ENCODE measurements around the gene SVIL. TPM values are rescaled to one million over a fixed set of nuclear protein-coding genes. Genes with fewer than 3 reads are reported as not detected.
"Not testable (repeated sequence)": the region's sequence is repeated elsewhere in the genome, so short reads cannot be mapped to it uniquely, and the experiment has no call there.

SVIL gene
- total RNA-seq, 1 experiment from 2014 or later, result 166 TPM

GRCh38 chr10:29461042-29461441 lies 173.7 kb downstream of the SVIL start:
- no peak overlapping the region for H2AFZ ChIP-seq
- intact Hi-C loops (cut with micrococcal nuclease; ENCODE audit: unreplicated experiment), result no loop called here
- H3K9me2 ChIP-seq (ENCODE audit: insufficient read depth), result no peaks in the 10 kb centered on the region
- no peaks in the 10 kb centered on the region for H3F3A ChIP-seq (ENCODE audit: insufficient read depth, low read depth)
- H3K4me1 ChIP-seq (replicated peaks; ENCODE audit: insufficient read depth), result no peaks in the 10 kb centered on the region
- no peaks in the 10 kb centered on the region for H3K9me3 ChIP-seq (ENCODE audit: insufficient read depth, low read depth)
- BruUV-seq (replicated peaks), result no TSS peak
- TF ChIP-seq CTCF (conservative IDR thresholded peaks at IDR 0.05), result no peak
- ChIA-PET CTCF (no interaction called here), POLR2A (ENCODE audit: unreplicated experiment) (no interaction called here)
- H3K36me3 ChIP-seq (ENCODE audit: low read depth), result no peaks in the 10 kb centered on the region
- H3K27me3 ChIP-seq (ENCODE audit: insufficient read depth, low read depth), result no peaks in the 10 kb centered on the region
- H3K27ac ChIP-seq, result no peak overlapping the region
- no peak for DNase-seq
- H3K4me3 ChIP-seq, result no peak overlapping the region
- no peaks in the 10 kb centered on the region for H3K79me2 ChIP-seq (ENCODE audit: low read depth)
- H3K4me2 ChIP-seq, result no peak overlapping the region
- H4K20me1 ChIP-seq (ENCODE audit: insufficient read depth), result no peaks in the 10 kb centered on the region

- H3F3A ChIP-seq (ENCODE audit: insufficient read depth, low read depth); H3K9me2 ChIP-seq (ENCODE audit: insufficient read depth); H3K4me2 ChIP-seq; H3K9me3 ChIP-seq (ENCODE audit: insufficient read depth, low read depth); H3K36me3 ChIP-seq (ENCODE audit: low read depth); H3K4me3 ChIP-seq; H3K27ac ChIP-seq; H3K79me2 ChIP-seq (ENCODE audit: low read depth); H2AFZ ChIP-seq; DNase-seq; BruUV-seq (replicated peaks); H3K27me3 ChIP-seq (ENCODE audit: insufficient read depth, low read depth); H3K4me1 ChIP-seq (replicated peaks; ENCODE audit: insufficient read depth); intact Hi-C loops (cut with micrococcal nuclease; ENCODE audit: unreplicated experiment); H4K20me1 ChIP-seq (ENCODE audit: insufficient read depth): not testable (repeated sequence)
- CTCF ChIA-PET, result interaction anchor here (0.6 kb wide), 1 partner anchor 837 kb away, joined by 4 read pairs; no protein-coding TSS in a partner anchor
- POLR2A ChIA-PET (ENCODE audit: unreplicated experiment), result interaction anchor here (0.6 kb wide), 1 partner anchor 67 kb away, joined by 7 read pairs; no protein-coding TSS in a partner anchor
These were observed 176.6 kb downstream of the SVIL start for GRCh38 chr10:29458190-29458589.

GRCh38 chr10:29455095-29455494 lies 179.7 kb downstream of the SVIL start:
- Histone ChIP-seq H3K4me1 (replicated peaks; ENCODE audit: insufficient read depth) (no peaks in the 10 kb centered on the region), H3K4me2 (no peak overlapping the region), H3K9me2 (ENCODE audit: insufficient read depth) (no peaks in the 10 kb centered on the region), H3K27ac (no peak overlapping the region), H3K36me3 (ENCODE audit: low read depth) (no peaks in the 10 kb centered on the region), H3K27me3 (ENCODE audit: insufficient read depth, low read depth) (no peaks in the 10 kb centered on the region), H2AFZ (no peak overlapping the region), H3K9me3 (ENCODE audit: insufficient read depth, low read depth) (no peaks in the 10 kb centered on the region), H4K20me1 (ENCODE audit: insufficient read depth) (no peaks in the 10 kb centered on the region), H3K79me2 (ENCODE audit: low read depth) (no peaks in the 10 kb centered on the region), H3F3A (ENCODE audit: insufficient read depth, low read depth) (no peaks in the 10 kb centered on the region), H3K4me3 (no peak overlapping the region)
- BruUV-seq (replicated peaks), result no TSS peak
- ChIA-PET POLR2A (ENCODE audit: unreplicated experiment) (no interaction called here), CTCF (no interaction called here)
- intact Hi-C loops (cut with micrococcal nuclease; ENCODE audit: unreplicated experiment), result no loop called here
- DNase-seq, result no peak
- no peak for TF ChIP-seq CTCF (conservative IDR thresholded peaks at IDR 0.05)
- no peak for TF ChIP-seq EZH2 (IDR thresholded peaks at IDR 0.05; ENCODE audit: low read depth)

GRCh38 chr10:29454250-29454649 lies 180.5 kb downstream of the SVIL start:
- no peaks in the 10 kb centered on the region for H3K9me3 ChIP-seq (ENCODE audit: insufficient read depth, low read depth)
- H4K20me1 ChIP-seq (ENCODE audit: insufficient read depth), result no peaks in the 10 kb centered on the region
- BruUV-seq (replicated peaks), result TSS peak; percentile 20
- CTCF ChIA-PET, result no interaction called here
- intact Hi-C loops (cut with micrococcal nuclease; ENCODE audit: unreplicated experiment), result no loop called here
- DNase-seq, result no peak
- TF ChIP-seq EZH2 (IDR thresholded peaks at IDR 0.05; ENCODE audit: low read depth) (no peak), CTCF (conservative IDR thresholded peaks at IDR 0.05) (no peak)
- H3K4me1 ChIP-seq (replicated peaks; ENCODE audit: insufficient read depth), result no peaks in the 10 kb centered on the region
- no peak overlapping the region for H3K27ac ChIP-seq
- H3K79me2 ChIP-seq (ENCODE audit: low read depth), result no peaks in the 10 kb centered on the region
- H3K36me3 ChIP-seq (ENCODE audit: low read depth), result no peaks in the 10 kb centered on the region
- H3K27me3 ChIP-seq (ENCODE audit: insufficient read depth, low read depth), result no peaks in the 10 kb centered on the region
- H3K4me3 ChIP-seq, result no peak overlapping the region
- H3F3A ChIP-seq (ENCODE audit: insufficient read depth, low read depth), result no peaks in the 10 kb centered on the region
- POLR2A ChIA-PET (ENCODE audit: unreplicated experiment), result no interaction called here
- no peak overlapping the region for H2AFZ ChIP-seq
- H3K4me2 ChIP-seq, result no peak overlapping the region
- no peaks in the 10 kb centered on the region for H3K9me2 ChIP-seq (ENCODE audit: insufficient read depth)
